RWPE1 (cell line): ENCODE results near the gene INPP5A.
A peak's percentile ranks its signal among the peaks of the same experiment; 100 is the strongest.

Experiments
- CTCF ChIA-PET: fragments of 350-600 bp; sonication (Branson Sonifier 250); formaldehyde crosslinking; extraction: SDS; loops from one replicate; lab custom pipeline; 2021; lab: Yijun Ruan, JAX
- POLR2A ChIA-PET: fragments of 400-600 bp; formaldehyde crosslinking; extraction: SDS; loops from one replicate; lab custom pipeline; 2020; ENCODE audit warnings: antibody characterized with exemption; ENCODE audit not compliant: low non-redundant PET; lab: Yijun Ruan, JAX
- DNase-seq: peaks from one replicate; pipeline ENCODE4 v3.0.0; 2012; ENCODE audit warnings: low spot score
- H3K27ac ChIP-seq: fragments of 450-650 bp; 2 replicates; pipeline ENCODE4 v1.5.1; 2017
- TF ChIP-seq, protein P1 (sequence below): fragments of 450-650 bp; conservative IDR thresholded peaks from 2 replicates; pipeline ENCODE4 v1.5.1; 2017; ENCODE audit warnings: low read depth, mild to moderate bottlenecking

Gene INPP5A

DNA sequence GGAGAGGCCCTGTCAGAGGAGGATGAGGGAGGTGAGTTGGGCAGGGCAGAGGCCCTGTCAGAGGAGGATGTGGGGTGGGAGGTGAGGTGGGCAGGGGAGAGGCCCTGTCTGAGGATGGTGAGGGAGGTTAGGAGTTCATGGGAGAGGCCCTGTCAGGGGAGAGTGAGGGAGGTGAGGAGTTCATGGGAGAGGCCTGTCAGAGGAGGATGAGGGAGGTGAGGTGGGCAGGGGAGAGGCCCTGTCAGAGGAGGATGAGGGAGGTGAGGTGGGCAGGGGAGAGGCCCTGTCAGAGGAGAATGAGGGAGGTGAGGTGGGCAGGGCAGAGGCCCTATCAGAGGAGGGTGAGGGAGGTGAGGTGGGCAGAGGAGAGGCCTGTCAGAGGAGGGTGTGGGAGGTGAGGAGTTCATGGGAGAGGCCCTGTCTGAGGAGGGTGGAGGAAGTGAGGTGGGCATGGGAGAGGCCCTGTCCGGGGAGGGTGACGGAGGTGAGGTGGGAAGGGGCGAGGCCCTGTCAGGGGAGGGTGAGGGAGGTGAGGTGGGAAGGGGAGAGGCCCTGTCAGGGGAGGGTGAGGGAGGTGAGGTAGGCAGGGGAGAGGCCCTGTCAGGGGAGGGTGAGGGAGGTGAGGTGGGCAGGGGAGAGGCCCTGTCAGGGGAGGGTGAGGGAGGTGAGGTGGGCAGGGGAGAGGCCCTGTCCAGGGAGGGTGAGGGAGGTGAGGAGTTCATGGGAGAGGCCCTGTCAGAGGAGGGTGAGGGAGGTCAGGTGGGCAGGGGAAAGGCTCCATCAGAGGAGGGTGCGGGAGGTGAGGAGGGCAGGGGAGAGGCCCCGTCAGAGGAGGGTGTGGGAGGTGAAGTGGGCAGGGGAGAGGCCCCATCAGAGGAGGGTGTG, 73.7 kb downstream of the INPP5A start:
- TF ChIP-seq, protein P1, sequence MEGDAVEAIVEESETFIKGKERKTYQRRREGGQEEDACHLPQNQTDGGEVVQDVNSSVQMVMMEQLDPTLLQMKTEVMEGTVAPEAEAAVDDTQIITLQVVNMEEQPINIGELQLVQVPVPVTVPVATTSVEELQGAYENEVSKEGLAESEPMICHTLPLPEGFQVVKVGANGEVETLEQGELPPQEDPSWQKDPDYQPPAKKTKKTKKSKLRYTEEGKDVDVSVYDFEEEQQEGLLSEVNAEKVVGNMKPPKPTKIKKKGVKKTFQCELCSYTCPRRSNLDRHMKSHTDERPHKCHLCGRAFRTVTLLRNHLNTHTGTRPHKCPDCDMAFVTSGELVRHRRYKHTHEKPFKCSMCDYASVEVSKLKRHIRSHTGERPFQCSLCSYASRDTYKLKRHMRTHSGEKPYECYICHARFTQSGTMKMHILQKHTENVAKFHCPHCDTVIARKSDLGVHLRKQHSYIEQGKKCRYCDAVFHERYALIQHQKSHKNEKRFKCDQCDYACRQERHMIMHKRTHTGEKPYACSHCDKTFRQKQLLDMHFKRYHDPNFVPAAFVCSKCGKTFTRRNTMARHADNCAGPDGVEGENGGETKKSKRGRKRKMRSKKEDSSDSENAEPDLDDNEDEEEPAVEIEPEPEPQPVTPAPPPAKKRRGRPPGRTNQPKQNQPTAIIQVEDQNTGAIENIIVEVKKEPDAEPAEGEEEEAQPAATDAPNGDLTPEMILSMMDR, result no peak
- H3K27ac ChIP-seq, result no peak overlapping the region
- ChIA-PET POLR2A (no interaction called here), CTCF (no interaction called here)
- no peak for DNase-seq

GRCh38 chr10:132611986-132612385, 74.4 kb downstream of the INPP5A start:
- H3K27ac ChIP-seq, result 0 out of 2 replicates have a peak overlapping the region, but pooled peaks have one; percentile 10
- no peak for DNase-seq
- ChIA-PET CTCF (no interaction called here), POLR2A (no interaction called here)
- TF ChIP-seq, protein P1, result no peak

DNA sequence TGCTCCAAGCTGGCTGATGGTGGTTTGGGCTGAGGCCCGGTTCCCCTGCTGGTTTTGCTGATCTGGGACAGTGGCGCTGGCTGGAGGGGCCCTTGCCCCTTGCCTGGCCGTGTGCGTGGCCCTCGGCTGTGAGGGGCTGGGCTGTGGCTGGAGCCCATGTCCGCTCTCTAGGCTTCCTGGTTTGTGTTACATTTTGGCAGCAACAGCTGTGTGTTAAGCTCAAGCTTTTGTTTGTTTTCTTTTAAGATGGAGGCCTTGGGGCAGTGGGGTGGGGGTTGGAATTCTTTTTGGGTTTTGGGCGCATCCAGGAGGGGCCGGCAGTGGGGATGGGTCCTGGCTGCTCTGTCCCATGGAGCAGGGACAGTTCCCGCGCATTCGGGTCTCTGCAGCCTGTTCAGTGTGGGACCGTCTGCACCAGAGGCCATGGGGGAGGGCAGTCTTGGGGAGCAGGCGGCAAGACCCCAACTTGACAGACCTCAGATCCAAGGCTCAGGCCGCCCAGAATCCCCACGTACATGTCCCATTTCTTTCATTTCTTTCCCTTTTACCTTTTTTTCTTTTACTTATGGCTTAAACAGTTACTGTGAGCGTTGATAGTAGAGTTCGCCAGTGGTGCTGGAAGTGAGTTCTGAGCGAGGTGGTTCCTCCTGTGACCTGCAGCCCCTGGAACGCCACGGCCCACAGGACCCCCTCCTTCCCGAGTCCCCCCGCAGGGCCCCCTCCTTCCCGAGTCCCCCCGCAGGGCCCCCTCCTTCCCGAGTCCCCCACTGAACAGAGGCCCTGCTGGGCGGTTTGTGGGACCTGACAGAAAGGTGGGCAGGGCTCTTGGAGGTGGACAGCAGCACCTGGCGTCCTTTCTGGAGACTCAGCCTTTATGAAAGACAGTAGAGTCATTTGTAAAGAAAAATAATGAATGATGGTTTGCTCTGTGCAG, 75.3 kb downstream of the INPP5A start:
- ChIA-PET POLR2A (no interaction called here), CTCF (no interaction called here)
- TF ChIP-seq, protein P1, result no peak
- DNase-seq, result no peak
- 0 out of 2 replicates have a peak overlapping the region, but pooled peaks have one; percentile 10 for H3K27ac ChIP-seq

- CTCF ChIA-PET, result no interaction called here
- POLR2A ChIA-PET, result no interaction called here
- no peak for DNase-seq
- H3K27ac ChIP-seq, result no peak overlapping the region
- TF ChIP-seq, protein P1, result no peak
These were observed 76.2 kb downstream of the INPP5A start for GRCh38 chr10:132613566-132614348.

GRCh38 chr10:132614431-132615340, 77.1 kb downstream of the INPP5A start:
- H3K27ac ChIP-seq, result no peak overlapping the region
- no peak for DNase-seq
- POLR2A ChIA-PET, result no interaction called here
- TF ChIP-seq, protein P1, result no peak
- CTCF ChIA-PET, result no interaction called here
